Large intestine (tissue), 3 donors: Measurements from ENCODE around the gene CHP2. TPM values are rescaled to one million over a fixed set of nuclear protein-coding genes. Genes with fewer than 3 reads are reported as not detected.

Source experiments
- DNase-seq, 2 donors: peaks; one replicate each; pipeline versions ENCODE4 v3.0.0 to v3.0.0-alpha.2; 2013
- H3K27ac ChIP-seq: one replicate; pipeline ENCODE4 v1.5.1; 2013; ENCODE audit warnings: low read length
- H3K27me3 ChIP-seq: 2 replicates; pipeline ENCODE4 v1.6.1; 2013; ENCODE audit warnings: low read length; ENCODE audit not compliant: control insufficient read depth, insufficient read depth
- H3K36me3 ChIP-seq: 2 replicates; pipeline ENCODE4 v1.6.1; 2013; ENCODE audit warnings: low read length; ENCODE audit not compliant: control insufficient read depth, insufficient read depth
- H3K4me1 ChIP-seq: one replicate; pipeline ENCODE4 v1.6.1; 2013; ENCODE audit warnings: low read length; ENCODE audit not compliant: control insufficient read depth, insufficient read depth
- H3K4me3 ChIP-seq: one replicate; pipeline ENCODE4 v1.5.1; 2013; ENCODE audit warnings: low read length
- H3K9me3 ChIP-seq: one replicate; pipeline ENCODE4 v1.6.1; 2013; ENCODE audit warnings: mild to moderate bottlenecking, low read depth, low read length, moderate library complexity; ENCODE audit not compliant: control insufficient read depth
- WGBS: methylation state at CpG from one replicate; pipeline ENCODE4 v1.1.5; 2013; ENCODE audit warnings: low lambda C conversion rate; ENCODE audit not compliant: insufficient coverage; 5-methylcytosine and 5-hydroxymethylcytosine counted together
- polyA plus RNA-seq: library from polyadenylated mRNA; unstranded; fragments of 120-200 nt; gene quantifications from one replicate; pipeline ENCODE4 v1.2.1, GENCODE V29; 2013

The CHP2 gene
- polyA plus RNA-seq, 1 donor: 195 TPM

GRCh38 chr16:23768581-23768980 lies 13.8 kb downstream of the CHP2 start:
- DNase-seq: no peak
- peaks cover 3% of the 10 kb centered on the region for H3K9me3 ChIP-seq
- no CpG with 5 or more reads among the region's 2 CpGs for WGBS
- H3K4me1 ChIP-seq: peaks cover 19% of the 10 kb centered on the region
- H3K4me3 ChIP-seq: no peak overlapping the region
- no peaks in the 10 kb centered on the region for H3K27me3 ChIP-seq
- H3K27ac ChIP-seq: no peak overlapping the region
- H3K36me3 ChIP-seq: no peaks in the 10 kb centered on the region

DNA sequence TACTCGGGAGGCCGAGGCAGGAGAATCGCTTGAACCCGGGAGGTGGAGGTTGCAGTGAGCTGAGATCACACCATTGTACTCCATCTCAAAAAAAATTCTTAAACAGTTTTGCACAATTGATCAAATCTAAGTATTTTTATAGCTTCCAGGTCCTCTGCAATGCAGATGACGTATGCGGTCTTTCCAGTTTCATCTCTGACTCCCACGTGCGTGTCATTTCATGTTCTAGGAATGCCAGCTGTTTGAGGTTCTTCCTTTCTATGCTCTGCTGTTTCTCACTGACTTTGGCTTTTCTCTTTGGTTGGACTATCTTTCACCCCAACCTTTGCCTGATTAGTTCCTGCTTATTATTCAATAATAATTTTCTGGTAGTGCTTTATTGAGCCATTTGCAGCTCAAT lies 16.2 kb downstream of the CHP2 start:
- no peak overlapping the region for H3K27ac ChIP-seq
- H3K4me1 ChIP-seq: no peaks in the 10 kb centered on the region
- no peaks in the 10 kb centered on the region for H3K27me3 ChIP-seq
- WGBS: 91% methylated on average over 4 of the region's 8 CpGs
- no peak overlapping the region for H3K4me3 ChIP-seq
- H3K36me3 ChIP-seq: no peaks in the 10 kb centered on the region
- no peak for DNase-seq
- no peaks in the 10 kb centered on the region for H3K9me3 ChIP-seq

GRCh38 chr16:23771642-23772041 lies 16.8 kb downstream of the CHP2 start:
- Histone ChIP-seq H3K9me3 (no peaks in the 10 kb centered on the region), H3K36me3 (no peaks in the 10 kb centered on the region)
- WGBS: 67% methylated on average over 1 of the region's 2 CpGs

DNA sequence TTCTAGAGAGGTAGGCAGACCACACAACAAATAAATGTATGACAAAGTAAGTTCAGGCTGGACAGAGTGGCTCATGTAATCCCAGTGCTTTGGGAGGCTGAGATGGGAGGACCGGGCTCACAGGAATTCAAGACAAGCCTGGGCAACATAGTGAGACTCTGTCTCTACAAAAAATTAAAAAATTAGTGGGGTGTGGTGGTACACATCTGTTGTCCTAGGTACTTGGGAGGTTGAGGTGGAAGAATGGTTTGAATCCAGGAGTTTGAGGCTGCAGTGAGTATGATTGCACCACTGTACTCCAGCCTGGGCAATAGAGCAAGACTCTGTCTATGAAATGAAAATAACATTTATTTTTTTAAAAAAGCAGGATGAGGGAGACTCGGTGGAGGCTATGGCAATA lies 18.5 kb downstream of the CHP2 start:
- Histone ChIP-seq H3K4me1 (no peaks in the 10 kb centered on the region), H3K27me3 (no peaks in the 10 kb centered on the region), H3K4me3 (no peak overlapping the region), H3K27ac (no peak overlapping the region), H3K9me3 (no peaks in the 10 kb centered on the region), H3K36me3 (no peaks in the 10 kb centered on the region)
- no peak for DNase-seq
- 83% methylated on average over 1 of the region's 2 CpGs for WGBS

More at GRCh38 chr16:23771642-23772041, 16.8 kb downstream of the CHP2 start:
- Histone ChIP-seq H3K4me3 (no peak overlapping the region), H3K27me3 (no peaks in the 10 kb centered on the region), H3K27ac (no peak overlapping the region), H3K4me1 (no peaks in the 10 kb centered on the region)
- peak; percentile 19 to 40 for DNase-seq

DNA sequence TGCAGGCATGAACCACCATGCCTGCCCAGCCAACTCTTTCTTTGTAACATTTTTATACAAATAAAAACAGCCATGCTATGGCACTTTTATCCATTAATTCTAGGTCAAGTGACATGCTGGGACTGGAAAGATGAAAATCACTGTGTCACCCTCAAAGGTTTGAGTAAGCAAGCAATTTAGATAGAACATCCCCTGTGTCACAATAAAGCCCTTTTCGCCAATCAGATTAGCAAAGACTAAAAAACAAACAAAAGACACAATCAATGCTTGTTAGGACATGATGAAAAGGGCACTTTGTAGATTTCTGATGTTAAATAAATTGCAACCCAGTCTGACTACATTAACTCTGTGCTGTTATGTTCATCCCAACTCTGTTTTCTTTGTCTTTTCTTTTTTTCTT lies 26.4 kb downstream of the CHP2 start:
- Histone ChIP-seq H3K4me1 (no peaks in the 10 kb centered on the region), H3K4me3 (no peak overlapping the region), H3K9me3 (no peaks in the 10 kb centered on the region), H3K27ac (no peak overlapping the region), H3K36me3 (no peaks in the 10 kb centered on the region), H3K27me3 (no peaks in the 10 kb centered on the region)
- 40% methylated on average over 1 of the region's 1 CpG for WGBS
- no peak for DNase-seq

- no peaks in the 10 kb centered on the region for H3K4me1 ChIP-seq
Observed at GRCh38 chr16:23784811-23785447, 30.1 kb downstream of the CHP2 start.

DNA sequence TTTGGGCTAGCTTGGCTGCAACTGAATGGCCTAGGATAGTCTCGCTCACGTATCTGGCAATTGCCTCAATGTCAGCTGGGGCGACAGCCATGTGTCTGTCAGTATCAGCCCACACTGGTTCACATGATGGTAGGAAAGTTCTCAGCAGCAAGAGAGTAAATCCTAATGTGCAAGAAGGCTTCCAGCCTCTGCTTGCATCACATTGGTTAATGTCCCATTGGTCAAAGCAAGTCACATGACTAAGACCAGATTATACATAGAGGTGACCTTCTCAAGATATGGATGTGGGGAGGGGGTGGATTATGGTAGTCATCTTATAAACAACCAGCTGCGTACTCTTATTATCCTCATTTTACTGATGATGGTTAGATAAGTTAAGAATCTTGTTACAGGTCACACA lies 31.0 kb downstream of the CHP2 start:
- Histone ChIP-seq H3K4me1 (no peaks in the 10 kb centered on the region), H3K27ac (no peak overlapping the region), H3K36me3 (no peaks in the 10 kb centered on the region), H3K9me3 (no peaks in the 10 kb centered on the region), H3K4me3 (no peak overlapping the region), H3K27me3 (no peaks in the 10 kb centered on the region)
- DNase-seq: no peak
- WGBS: no CpG with 5 or more reads among the region's 4 CpGs

More at GRCh38 chr16:23784811-23785447, 30.1 kb downstream of the CHP2 start:
- H3K27ac ChIP-seq: no peak overlapping the region
- H3K9me3 ChIP-seq: no peaks in the 10 kb centered on the region
- no peak overlapping the region for H3K4me3 ChIP-seq
- no peaks in the 10 kb centered on the region for H3K36me3 ChIP-seq
- WGBS: no CpG with 5 or more reads among the region's 4 CpGs
- DNase-seq: no peak
- no peaks in the 10 kb centered on the region for H3K27me3 ChIP-seq

- H3K27me3 ChIP-seq: no peaks in the 10 kb centered on the region
Observed at GRCh38 chr16:23786964-23787561, 32.2 kb downstream of the CHP2 start.

GRCh38 chr16:23788685-23789084 lies 33.9 kb downstream of the CHP2 start:
- no peak overlapping the region for H3K4me3 ChIP-seq
- WGBS: 100% methylated on average over 1 of the region's 3 CpGs
- H3K36me3 ChIP-seq: no peaks in the 10 kb centered on the region
- H3K9me3 ChIP-seq: no peaks in the 10 kb centered on the region
- no peaks in the 10 kb centered on the region for H3K27me3 ChIP-seq
- no peak for DNase-seq
- no peak overlapping the region for H3K27ac ChIP-seq
- peaks cover 4% of the 10 kb centered on the region for H3K4me1 ChIP-seq

More at GRCh38 chr16:23786964-23787561, 32.2 kb downstream of the CHP2 start:
- H3K4me1 ChIP-seq: no peaks in the 10 kb centered on the region
- DNase-seq: no peak
- H3K9me3 ChIP-seq: no peaks in the 10 kb centered on the region
- H3K4me3 ChIP-seq: no peak overlapping the region
- no peaks in the 10 kb centered on the region for H3K36me3 ChIP-seq
- WGBS: 73% methylated on average over 2 of the region's 6 CpGs
- no peak overlapping the region for H3K27ac ChIP-seq

GRCh38 chr16:23795378-23795777 lies 40.6 kb downstream of the CHP2 start:
- H3K27ac ChIP-seq: peak overlapping the region; percentile 82
- peak; percentile 36 to 65 for DNase-seq
- H3K27me3 ChIP-seq: no peaks in the 10 kb centered on the region
- H3K4me1 ChIP-seq: peaks cover 19% of the 10 kb centered on the region
- no CpG with 5 or more reads among the region's 6 CpGs for WGBS
- no peaks in the 10 kb centered on the region for H3K36me3 ChIP-seq
- no peak overlapping the region for H3K4me3 ChIP-seq
- H3K9me3 ChIP-seq: no peaks in the 10 kb centered on the region

- WGBS: 89% methylated on average over 1 of the region's 2 CpGs
Observed at GRCh38 chr16:23796941-23797340, 42.1 kb downstream of the CHP2 start.

More at GRCh38 chr16:23796941-23797340, 42.1 kb downstream of the CHP2 start:
- Histone ChIP-seq H3K27ac (no peak overlapping the region), H3K9me3 (no peaks in the 10 kb centered on the region), H3K4me1 (peaks cover 19% of the 10 kb centered on the region), H3K27me3 (no peaks in the 10 kb centered on the region), H3K4me3 (no peak overlapping the region), H3K36me3 (no peaks in the 10 kb centered on the region)
- no peak for DNase-seq
